ENCODE measurements around the gene TCERG1L.

DNA sequence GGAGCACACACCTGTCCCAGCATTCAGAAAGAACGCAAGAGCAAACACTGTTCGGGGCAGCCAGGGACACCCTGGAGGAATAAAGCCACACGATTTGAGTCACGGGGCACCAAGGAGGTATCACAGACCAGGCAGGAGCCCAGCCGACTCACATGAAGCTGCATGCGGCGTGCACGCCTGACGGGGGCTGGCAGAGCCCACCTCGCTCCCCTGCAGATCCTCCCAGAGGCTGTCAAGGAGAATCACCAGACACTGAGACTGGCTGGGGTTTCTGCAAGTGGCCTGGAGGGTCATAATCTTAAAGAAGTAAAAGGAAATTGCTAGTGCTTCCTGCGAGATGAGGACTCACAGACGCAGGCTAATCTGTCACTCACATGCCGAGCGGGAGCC lies 61.6 kb downstream of the TCERG1L start:
- TF ChIP-seq, protein P1, sequence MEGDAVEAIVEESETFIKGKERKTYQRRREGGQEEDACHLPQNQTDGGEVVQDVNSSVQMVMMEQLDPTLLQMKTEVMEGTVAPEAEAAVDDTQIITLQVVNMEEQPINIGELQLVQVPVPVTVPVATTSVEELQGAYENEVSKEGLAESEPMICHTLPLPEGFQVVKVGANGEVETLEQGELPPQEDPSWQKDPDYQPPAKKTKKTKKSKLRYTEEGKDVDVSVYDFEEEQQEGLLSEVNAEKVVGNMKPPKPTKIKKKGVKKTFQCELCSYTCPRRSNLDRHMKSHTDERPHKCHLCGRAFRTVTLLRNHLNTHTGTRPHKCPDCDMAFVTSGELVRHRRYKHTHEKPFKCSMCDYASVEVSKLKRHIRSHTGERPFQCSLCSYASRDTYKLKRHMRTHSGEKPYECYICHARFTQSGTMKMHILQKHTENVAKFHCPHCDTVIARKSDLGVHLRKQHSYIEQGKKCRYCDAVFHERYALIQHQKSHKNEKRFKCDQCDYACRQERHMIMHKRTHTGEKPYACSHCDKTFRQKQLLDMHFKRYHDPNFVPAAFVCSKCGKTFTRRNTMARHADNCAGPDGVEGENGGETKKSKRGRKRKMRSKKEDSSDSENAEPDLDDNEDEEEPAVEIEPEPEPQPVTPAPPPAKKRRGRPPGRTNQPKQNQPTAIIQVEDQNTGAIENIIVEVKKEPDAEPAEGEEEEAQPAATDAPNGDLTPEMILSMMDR (IDR thresholded peaks at IDR 0.05; ENCODE audit: insufficient read depth, low read depth, low read length) = no peak
- no peak for TF ChIP-seq EZH2 (IDR thresholded peaks at IDR 0.05; ENCODE audit: insufficient read depth, low read length)
